Smooth muscle cell of the coronary artery (primary cell): Measurements from ENCODE around the gene CHST10. TPM values are rescaled to one million over a fixed set of nuclear protein-coding genes. Genes with fewer than 3 reads are reported as not detected.

ENCODE experiments used
- total RNA-seq: library from RNA; depleted of rRNA; stranded (reverse); fragments of >200 nt; gene quantifications from 2 replicates; pipeline ENCODE4 v1.2.3, GENCODE V29; 2014; ENCODE audit warnings: low replicate concordance

The CHST10 gene, protein sequence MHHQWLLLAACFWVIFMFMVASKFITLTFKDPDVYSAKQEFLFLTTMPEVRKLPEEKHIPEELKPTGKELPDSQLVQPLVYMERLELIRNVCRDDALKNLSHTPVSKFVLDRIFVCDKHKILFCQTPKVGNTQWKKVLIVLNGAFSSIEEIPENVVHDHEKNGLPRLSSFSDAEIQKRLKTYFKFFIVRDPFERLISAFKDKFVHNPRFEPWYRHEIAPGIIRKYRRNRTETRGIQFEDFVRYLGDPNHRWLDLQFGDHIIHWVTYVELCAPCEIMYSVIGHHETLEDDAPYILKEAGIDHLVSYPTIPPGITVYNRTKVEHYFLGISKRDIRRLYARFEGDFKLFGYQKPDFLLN
- total RNA-seq, result 4.3 and 10.4 TPM in 2 replicates

DNA sequence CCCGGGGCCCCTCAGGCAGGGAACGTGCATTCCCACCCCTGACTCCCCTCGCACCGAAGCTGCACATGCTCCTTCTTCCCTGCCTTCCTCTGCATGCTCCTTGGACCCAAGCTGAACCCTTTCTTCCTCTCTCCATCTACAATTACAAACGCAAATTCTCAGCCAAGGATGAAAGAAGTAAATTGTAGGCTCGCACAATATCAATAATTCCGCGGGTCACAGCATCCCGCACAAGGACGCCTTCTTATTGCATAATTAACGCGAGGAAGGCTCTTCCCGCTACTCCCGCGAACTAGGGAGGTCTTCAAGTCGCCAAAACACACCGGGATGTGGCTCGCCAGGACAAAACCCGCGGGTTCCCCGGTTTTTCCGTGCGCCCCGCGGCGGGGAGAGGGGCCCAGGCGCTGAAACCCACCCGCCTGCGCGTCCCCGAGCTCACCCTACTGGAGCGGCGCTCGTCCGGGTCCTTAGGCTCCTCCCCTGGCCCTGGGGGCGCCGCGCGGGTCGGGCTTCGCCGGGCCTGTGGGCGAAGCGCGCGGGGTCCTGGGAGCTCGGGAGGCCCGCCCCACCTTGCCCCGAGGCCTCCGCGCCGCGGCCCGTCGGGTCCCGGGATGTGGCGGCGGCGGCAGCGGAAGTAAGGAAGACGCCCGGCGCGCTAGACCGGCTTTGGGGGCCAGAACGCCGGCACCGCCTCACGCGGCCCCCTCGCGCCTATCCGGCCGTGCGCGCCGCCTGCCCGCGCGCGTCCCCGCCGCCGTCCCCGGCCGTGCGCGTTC is at the start of gene CHST10:
TSS of gene CHST10 (minus strand) at position 734 of the 776 bp plus-strand sequence. CDS start 10,993 bp downstream, outside the sequence.

Other genes with a start within 250 kb of the CHST10 start
- 0.23 TPM in 1 of 2 replicates, not detected in the other for gene LONRF2, start 95.2 kb downstream of the CHST10 start, total RNA-seq
- not detected in 2 replicates for gene NMS, start 52.8 kb upstream of the CHST10 start, total RNA-seq
- 10.9 and 11.3 TPM in 2 replicates for gene PDCL3, start 145.3 kb upstream of the CHST10 start, total RNA-seq